WTC11 (cell line): Measurements from ENCODE around the gene CDC45. TPM values are rescaled to one million over a fixed set of nuclear protein-coding genes. Genes with fewer than 3 reads are reported as not detected.

Experiments
- ATAC-seq: fragments of 200-7000 bp; cut with Tn5 transposase; 2 replicates; pipeline ENCODE4 v1.10.0; 2021; ENCODE audit warnings: mild to moderate bottlenecking, moderate library complexity
- CTCF ChIA-PET: fragments of 300-600 bp; sonication (Branson Sonifier 250); formaldehyde crosslinking; loops from one replicate; lab custom pipeline; 2021; ENCODE audit warnings: antibody characterized with exemption; lab: Charles Lee
- POLR2A ChIA-PET: fragments of 350-600 bp; sonication (Branson Sonifier 250); formaldehyde crosslinking; loops from one replicate; lab custom pipeline; 2021; ENCODE audit warnings: antibody characterized with exemption; lab: Charles Lee
- DNase-seq: peaks from one replicate; pipeline ENCODE4 v3.0.0; 2021; ENCODE audit warnings: low spot score
- H3K27ac Mint-ChIP-seq: 2 replicates; pipeline ENCODE4 v1.8.0; 2021; ENCODE audit warnings: mixed read lengths
- H3K27me3 Mint-ChIP-seq: 2 replicates; pipeline ENCODE4 v1.8.0; 2021; ENCODE audit warnings: low read depth, mild to moderate bottlenecking, moderate library complexity, mixed read lengths
- H3K36me3 Mint-ChIP-seq: 2 replicates; pipeline ENCODE4 v1.8.0; 2021; ENCODE audit warnings: mixed read lengths
- H3K4me1 Mint-ChIP-seq: 2 replicates; pipeline ENCODE4 v1.8.0; 2022; ENCODE audit warnings: mixed read lengths
- H3K4me3 Mint-ChIP-seq: 2 replicates; pipeline ENCODE4 v1.8.0; 2021; ENCODE audit warnings: mild to moderate bottlenecking, moderate library complexity, mixed read lengths
- H3K9me3 Mint-ChIP-seq: 2 replicates; pipeline ENCODE4 v1.8.0; 2021; ENCODE audit warnings: mixed read lengths
- CBFB ChIP-seq: sonication (generic); formaldehyde crosslinking; IDR thresholded peaks from 2 replicates; pipeline ENCODE4 v1.8.1; 2022; ENCODE audit warnings: mild to moderate bottlenecking, low read depth, missing genetic modification reagents
- CREB1 ChIP-seq: sonication (generic); formaldehyde crosslinking; IDR thresholded peaks from 2 replicates; pipeline ENCODE4 v1.8.0; 2023; ENCODE audit warnings: mild to moderate bottlenecking, missing genetic modification reagents
- EMX1 ChIP-seq: fragments of 250-450 bp; sonication (Bioruptor Pico); IDR thresholded peaks from 2 replicates; pipeline ENCODE4 v1.8.0; 2021; ENCODE audit warnings: mild to moderate bottlenecking
- ESRRA ChIP-seq: sonication (generic); formaldehyde crosslinking; IDR thresholded peaks from 2 replicates; pipeline ENCODE4 v1.8.1; 2022; ENCODE audit warnings: mild to moderate bottlenecking, missing genetic modification reagents, borderline replicate concordance
- FOXJ3 ChIP-seq: sonication (generic); formaldehyde crosslinking; IDR thresholded peaks from 2 replicates; pipeline ENCODE4 v1.9.0; 2021; ENCODE audit warnings: missing genetic modification reagents, mild to moderate bottlenecking, borderline replicate concordance
- FOXK1 ChIP-seq: sonication (generic); formaldehyde crosslinking; IDR thresholded peaks from 2 replicates; pipeline ENCODE4 v1.8.0; 2022; ENCODE audit warnings: mild to moderate bottlenecking, moderate library complexity, missing genetic modification reagents
- FOXP1 ChIP-seq: sonication (generic); formaldehyde crosslinking; IDR thresholded peaks from 2 replicates; pipeline ENCODE4 v1.8.0; 2022; ENCODE audit warnings: missing genetic modification reagents, mild to moderate bottlenecking, moderate library complexity, borderline replicate concordance
- HMGA2 ChIP-seq: fragments of 250-450 bp; sonication (Bioruptor Pico); IDR thresholded peaks from 2 replicates; pipeline ENCODE4 v1.4.0; 2021; ENCODE audit warnings: mild to moderate bottlenecking, moderate library complexity
- JAZF1 ChIP-seq: fragments of 250-450 bp; sonication (Bioruptor Pico); IDR thresholded peaks from 2 replicates; pipeline ENCODE4 v1.9.0; 2021; ENCODE audit warnings: moderate library complexity, mild to moderate bottlenecking, inconsistent platforms
- KAT7 ChIP-seq: sonication (generic); formaldehyde crosslinking; IDR thresholded peaks from 2 replicates; pipeline ENCODE4 v1.8.1; 2023; ENCODE audit warnings: missing genetic modification reagents, mild to moderate bottlenecking, borderline replicate concordance
- NFE2L1 ChIP-seq: sonication (generic); formaldehyde crosslinking; IDR thresholded peaks from 2 replicates; pipeline ENCODE4 v1.8.1; 2023; ENCODE audit warnings: missing genetic modification reagents
- NFYB ChIP-seq: sonication (generic); formaldehyde crosslinking; conservative IDR thresholded peaks from 2 replicates; pipeline ENCODE4 v1.8.0; 2022; ENCODE audit warnings: low read depth, missing genetic modification reagents
- NR1H2 ChIP-seq: sonication (generic); formaldehyde crosslinking; IDR thresholded peaks from 2 replicates; pipeline ENCODE4 v1.9.0; 2021; ENCODE audit warnings: mild to moderate bottlenecking, moderate library complexity, missing genetic modification reagents
- OVOL2 ChIP-seq: fragments of 250-450 bp; sonication (Bioruptor Pico); IDR thresholded peaks from 2 replicates; pipeline ENCODE4 v1.9.0; 2021; ENCODE audit warnings: mild to moderate bottlenecking, borderline replicate concordance
- SP1 ChIP-seq: sonication (generic); formaldehyde crosslinking; conservative IDR thresholded peaks from 2 replicates; pipeline ENCODE4 v1.8.1; 2022; ENCODE audit warnings: missing genetic modification reagents
- TEAD1 ChIP-seq: sonication (generic); formaldehyde crosslinking; IDR thresholded peaks from 2 replicates; pipeline ENCODE4 v1.8.0; 2022; ENCODE audit warnings: mild to moderate bottlenecking, missing genetic modification reagents
- ZNF219 ChIP-seq: sonication (generic); formaldehyde crosslinking; IDR thresholded peaks from 2 replicates; pipeline ENCODE4 v1.8.0; 2023; ENCODE audit warnings: missing genetic modification reagents, mild to moderate bottlenecking, borderline replicate concordance
- ZNF263 ChIP-seq: sonication (generic); formaldehyde crosslinking; IDR thresholded peaks from 2 replicates; pipeline ENCODE4 v1.8.1; 2022; ENCODE audit warnings: low read depth, mild to moderate bottlenecking, moderate library complexity, missing genetic modification reagents
- ZNF396 ChIP-seq: fragments of 250-450 bp; sonication (Bioruptor Pico); IDR thresholded peaks from 2 replicates; pipeline ENCODE4 v1.8.0; 2021; ENCODE audit warnings: mild to moderate bottlenecking, moderate library complexity, borderline replicate concordance
- ZNF671 ChIP-seq: fragments of 250-450 bp; sonication (Bioruptor Pico); IDR thresholded peaks from 2 replicates; pipeline ENCODE4 v1.8.0; 2021; ENCODE audit warnings: mild to moderate bottlenecking
- total RNA-seq: library from RNA; stranded (reverse); gene quantifications from 3 replicates; pipeline ENCODE4 v1.2.3, GENCODE V29; 2021
- TF ChIP-seq, protein P1 (sequence below): sonication (generic); formaldehyde crosslinking; IDR thresholded peaks from 2 replicates; pipeline ENCODE4 v1.8.1; 2023; ENCODE audit warnings: mild to moderate bottlenecking, missing genetic modification reagents
- TF ChIP-seq, protein P2 (sequence below): sonication (generic); formaldehyde crosslinking; IDR thresholded peaks from 2 replicates; pipeline ENCODE4 v1.8.1; 2022; ENCODE audit warnings: missing genetic modification reagents, borderline replicate concordance
- TF ChIP-seq, protein P3 (sequence below): fragments of 250-450 bp; sonication (Bioruptor Pico); conservative IDR thresholded peaks from 2 replicates; pipeline ENCODE4 v1.9.0; 2021; ENCODE audit warnings: mild to moderate bottlenecking
- TF ChIP-seq, protein P4 (sequence below): sonication (generic); formaldehyde crosslinking; IDR thresholded peaks from 2 replicates; pipeline ENCODE4 v1.8.1; 2023; ENCODE audit warnings: mild to moderate bottlenecking, missing genetic modification reagents, moderate library complexity

CDC45 gene
- total RNA-seq, 1 experiment from 2014 or later: 38.1 TPM

DNA sequence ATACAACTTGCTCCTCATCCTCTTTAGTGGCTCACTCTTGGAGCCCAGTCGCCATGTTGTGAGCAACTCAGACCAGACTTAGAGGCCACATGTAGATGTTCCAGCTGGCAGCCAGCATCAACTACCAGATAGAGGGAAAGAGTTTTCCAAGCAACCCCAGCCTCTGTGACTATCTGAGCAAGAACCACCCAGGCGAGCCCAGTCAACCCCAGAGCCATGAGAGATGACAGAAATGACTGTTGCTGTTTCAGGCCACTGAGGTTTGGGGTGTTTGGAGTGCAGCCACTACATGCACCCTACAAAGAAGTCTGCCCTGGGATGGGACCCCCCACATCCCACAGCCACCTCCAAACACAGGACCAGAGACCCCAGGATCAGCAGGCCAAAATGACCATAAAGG is 69.2 kb downstream of the CDC45 start:
- no peaks in the 10 kb centered on the region for H3K36me3 Mint-ChIP-seq
- no peak for ATAC-seq
- no peak for DNase-seq
- CTCF ChIA-PET: interaction anchor here (1.5 kb wide), 1 partner anchor 81 kb away, joined by 3 read pairs; no protein-coding TSS in a partner anchor
- no peak overlapping the region for H3K4me3 Mint-ChIP-seq
- no peaks in the 10 kb centered on the region for H3K4me1 Mint-ChIP-seq
- no peaks in the 10 kb centered on the region for H3K9me3 Mint-ChIP-seq
- no peak overlapping the region for H3K27ac Mint-ChIP-seq
- TF ChIP-seq FOXJ3: no peak
- no peak for TF ChIP-seq JAZF1 (CRISPR knock-in tag)
- TF ChIP-seq HMGA2 (CRISPR knock-in tag): no peak
- no peak for TF ChIP-seq FOXP1 (CRISPR knock-in tag)
- TF ChIP-seq ZNF396 (CRISPR knock-in tag): no peak
- TF ChIP-seq ZNF219 (CRISPR knock-in tag): no peak
- TF ChIP-seq NFE2L1 (CRISPR knock-in tag): no peak
- TF ChIP-seq EMX1 (CRISPR knock-in tag): no peak
- TF ChIP-seq, protein P1, sequence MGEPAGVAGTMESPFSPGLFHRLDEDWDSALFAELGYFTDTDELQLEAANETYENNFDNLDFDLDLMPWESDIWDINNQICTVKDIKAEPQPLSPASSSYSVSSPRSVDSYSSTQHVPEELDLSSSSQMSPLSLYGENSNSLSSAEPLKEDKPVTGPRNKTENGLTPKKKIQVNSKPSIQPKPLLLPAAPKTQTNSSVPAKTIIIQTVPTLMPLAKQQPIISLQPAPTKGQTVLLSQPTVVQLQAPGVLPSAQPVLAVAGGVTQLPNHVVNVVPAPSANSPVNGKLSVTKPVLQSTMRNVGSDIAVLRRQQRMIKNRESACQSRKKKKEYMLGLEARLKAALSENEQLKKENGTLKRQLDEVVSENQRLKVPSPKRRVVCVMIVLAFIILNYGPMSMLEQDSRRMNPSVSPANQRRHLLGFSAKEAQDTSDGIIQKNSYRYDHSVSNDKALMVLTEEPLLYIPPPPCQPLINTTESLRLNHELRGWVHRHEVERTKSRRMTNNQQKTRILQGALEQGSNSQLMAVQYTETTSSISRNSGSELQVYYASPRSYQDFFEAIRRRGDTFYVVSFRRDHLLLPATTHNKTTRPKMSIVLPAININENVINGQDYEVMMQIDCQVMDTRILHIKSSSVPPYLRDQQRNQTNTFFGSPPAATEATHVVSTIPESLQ (CRISPR knock-in tag): no peak
- TF ChIP-seq, protein P2, sequence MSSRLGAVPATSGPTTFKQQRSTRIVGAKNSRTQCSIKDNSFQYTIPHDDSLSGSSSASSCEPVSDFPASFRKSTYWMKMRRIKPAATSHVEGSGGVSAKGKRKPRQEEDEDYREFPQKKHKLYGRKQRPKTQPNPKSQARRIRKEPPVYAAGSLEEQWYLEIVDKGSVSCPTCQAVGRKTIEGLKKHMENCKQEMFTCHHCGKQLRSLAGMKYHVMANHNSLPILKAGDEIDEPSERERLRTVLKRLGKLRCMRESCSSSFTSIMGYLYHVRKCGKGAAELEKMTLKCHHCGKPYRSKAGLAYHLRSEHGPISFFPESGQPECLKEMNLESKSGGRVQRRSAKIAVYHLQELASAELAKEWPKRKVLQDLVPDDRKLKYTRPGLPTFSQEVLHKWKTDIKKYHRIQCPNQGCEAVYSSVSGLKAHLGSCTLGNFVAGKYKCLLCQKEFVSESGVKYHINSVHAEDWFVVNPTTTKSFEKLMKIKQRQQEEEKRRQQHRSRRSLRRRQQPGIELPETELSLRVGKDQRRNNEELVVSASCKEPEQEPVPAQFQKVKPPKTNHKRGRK (CRISPR knock-in tag): no peak
- TF ChIP-seq NR1H2: no peak
- TF ChIP-seq, protein P3, sequence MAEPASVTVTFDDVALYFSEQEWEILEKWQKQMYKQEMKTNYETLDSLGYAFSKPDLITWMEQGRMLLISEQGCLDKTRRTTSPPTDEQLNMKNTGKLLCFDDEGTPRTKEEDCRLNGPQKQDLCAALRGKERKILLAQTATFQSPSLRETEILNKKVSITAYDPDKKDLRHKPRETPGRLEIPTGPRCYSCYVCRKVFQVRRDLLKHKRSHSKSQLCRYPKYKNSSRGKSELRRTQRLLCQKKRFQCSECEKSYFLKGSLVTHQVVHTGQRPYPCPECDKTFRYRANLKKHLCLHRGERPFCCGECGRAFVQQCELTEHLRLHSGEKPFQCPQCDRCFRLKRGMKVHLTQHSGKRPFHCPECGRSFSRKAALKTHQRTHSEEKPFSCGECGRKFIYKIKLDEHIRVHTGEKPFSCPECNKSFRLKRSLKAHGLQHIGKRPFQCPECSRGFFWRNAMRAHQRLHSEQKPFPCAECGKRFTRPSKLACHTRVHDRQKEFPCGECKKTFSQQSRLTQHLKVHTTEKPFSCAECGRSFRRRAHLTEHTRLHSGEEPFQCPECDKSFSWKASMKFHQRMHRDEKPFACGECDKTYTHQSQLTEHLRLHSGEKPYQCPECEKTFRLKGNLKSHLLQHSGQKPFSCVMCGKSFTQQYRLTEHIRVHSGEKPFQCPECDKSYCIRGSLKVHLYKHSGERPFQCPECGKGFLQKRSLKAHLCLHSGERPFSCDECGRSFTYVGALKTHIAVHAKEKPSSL: no peak
- no peak for TF ChIP-seq CREB1 (CRISPR knock-in tag)
- no peak for TF ChIP-seq TEAD1 (CRISPR knock-in tag)
- TF ChIP-seq NFYB: no peak
- no peak for TF ChIP-seq OVOL2 (CRISPR knock-in tag)
- TF ChIP-seq ESRRA: no peak
- no peak for TF ChIP-seq SP1
- TF ChIP-seq, all 79 proteins: peak for 0
- POLR2A ChIA-PET: no interaction called here
- H3K27me3 Mint-ChIP-seq: no peaks in the 10 kb centered on the region

DNA sequence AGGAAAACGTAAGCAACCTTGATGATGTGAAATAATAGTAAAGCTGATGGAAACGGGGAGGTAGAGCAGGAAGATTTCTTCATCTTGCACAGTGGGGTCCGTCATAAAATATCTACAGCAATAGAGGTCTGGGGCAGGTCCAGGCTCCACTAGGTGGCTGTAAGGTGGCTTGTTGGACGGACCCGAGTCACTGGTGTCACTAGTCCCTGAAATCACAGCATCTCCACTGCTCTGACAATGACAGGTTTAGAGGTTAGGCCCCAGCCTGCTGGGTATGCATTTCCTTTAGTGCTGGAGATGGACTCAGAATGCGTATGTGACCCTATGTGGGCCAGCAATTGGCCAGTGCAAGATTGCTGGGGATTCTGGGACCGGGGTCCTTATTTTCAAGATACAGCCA is 69.7 kb downstream of the CDC45 start:
- no peak overlapping the region for H3K27ac Mint-ChIP-seq
- POLR2A ChIA-PET: no interaction called here

More for the DNA sequence above, 69.7 kb downstream of the CDC45 start:
- Mint-ChIP-seq H3K36me3 (no peaks in the 10 kb centered on the region), H3K27me3 (no peaks in the 10 kb centered on the region), H3K4me1 (peaks cover 4% of the 10 kb centered on the region; the same call in 1 of the 2 replicates), H3K9me3 (no peaks in the 10 kb centered on the region), H3K4me3 (no peak overlapping the region)
- ATAC-seq: no peak
- no peak for TF ChIP-seq CBFB (CRISPR knock-in tag)
- TF ChIP-seq KAT7 (CRISPR knock-in tag): no peak
- TF ChIP-seq TEAD1 (CRISPR knock-in tag): no peak
- TF ChIP-seq, protein P4, sequence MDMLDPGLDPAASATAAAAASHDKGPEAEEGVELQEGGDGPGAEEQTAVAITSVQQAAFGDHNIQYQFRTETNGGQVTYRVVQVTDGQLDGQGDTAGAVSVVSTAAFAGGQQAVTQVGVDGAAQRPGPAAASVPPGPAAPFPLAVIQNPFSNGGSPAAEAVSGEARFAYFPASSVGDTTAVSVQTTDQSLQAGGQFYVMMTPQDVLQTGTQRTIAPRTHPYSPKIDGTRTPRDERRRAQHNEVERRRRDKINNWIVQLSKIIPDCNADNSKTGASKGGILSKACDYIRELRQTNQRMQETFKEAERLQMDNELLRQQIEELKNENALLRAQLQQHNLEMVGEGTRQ (CRISPR knock-in tag): no peak
- TF ChIP-seq FOXK1 (CRISPR knock-in tag): no peak
- no peak for TF ChIP-seq ZNF671
- no peak for TF ChIP-seq ZNF263
- CTCF ChIA-PET: interaction anchor here (1.5 to 1.7 kb wide), 2 partner anchors 10 to 80 kb away, joined by 3 to 6 read pairs; no protein-coding TSS in a partner anchor
- no peak for DNase-seq
